H1 (cell line): ENCODE data around the gene AP1M1. TPM values are rescaled to one million over a fixed set of nuclear protein-coding genes. Genes with fewer than 3 reads are reported as not detected.

Source experiments
- CTCF ChIA-PET: fragments of 300-600 bp; sonication (Branson Sonifier 250); formaldehyde crosslinking; loops from one replicate; lab custom pipeline; 2021; ENCODE audit not compliant: partially characterized antibody; lab: Charles Lee
- POLR2A ChIA-PET: fragments of 300-600 bp; sonication (Branson Sonifier 250); formaldehyde crosslinking; loops from one replicate; lab custom pipeline; 2021; ENCODE audit warnings: inconsistent platforms; ENCODE audit not compliant: partially characterized antibody; lab: Charles Lee
- DNase-seq, 2 experiments: peaks; one replicate each; pipeline versions ENCODE4 v3.0.0 to v3.0.0-alpha.2; 2010 to 2022; ENCODE audit warnings: low spot score in 2 of 2, low read depth in 1 of 2, mixed read lengths in 1 of 2
- FAIRE-seq: peaks from 2 replicates; lab custom pipeline; 2011; peaks lifted over from hg19 to GRCh38; lab: Jason Lieb, UNC
- H2AFZ ChIP-seq: 2 replicates; pipeline ENCODE4 v1.8.1; 2012; ENCODE audit warnings: low read length, inconsistent platforms
- H2AK5ac ChIP-seq: 2 replicates; pipeline ENCODE4 v1.6.1; 2013; ENCODE audit warnings: low read depth, low read length
- H2BK120ac ChIP-seq: replicated peaks from 2 replicates; pipeline ENCODE3; 2013; ENCODE audit warnings: low read depth, low read length, inconsistent platforms
- H2BK12ac ChIP-seq: 2 replicates; pipeline ENCODE4 v1.6.1; 2013; ENCODE audit warnings: low read depth, low read length
- H2BK15ac ChIP-seq: 2 replicates; pipeline ENCODE4 v1.6.1; 2013; ENCODE audit warnings: low read length
- H2BK20ac ChIP-seq: 2 replicates; pipeline ENCODE4 v1.6.1; 2013; ENCODE audit warnings: low read length
- H2BK5ac ChIP-seq: 2 replicates; pipeline ENCODE4 v1.6.1; 2013; ENCODE audit warnings: low read depth, low read length
- H3K14ac ChIP-seq: 2 replicates; pipeline ENCODE4 v1.6.1; 2013; ENCODE audit warnings: inconsistent platforms; ENCODE audit not compliant: insufficient read length
- H3K18ac ChIP-seq: 2 replicates; pipeline ENCODE4 v1.6.1; 2013; ENCODE audit warnings: low read length; ENCODE audit errors: extremely low read depth
- H3K23ac ChIP-seq: 2 replicates; pipeline ENCODE4 v1.6.1; 2013; ENCODE audit warnings: inconsistent platforms; ENCODE audit not compliant: insufficient read length
- H3K23me2 ChIP-seq: 2 replicates; pipeline ENCODE4 v1.6.1; 2013; ENCODE audit warnings: low read depth, low read length
- H3K27ac ChIP-seq: 2 replicates; pipeline ENCODE4 v1.6.1; 2011; ENCODE audit warnings: low read depth, low read length, inconsistent platforms
- H3K27me3 ChIP-seq, 4 experiments: replicated peaks in 1 of 4; 1 replicate in 1 of 4; 2 replicates in 3 of 4; pipeline versions ENCODE4 v1.6.1 to v1.8.1; 2011 to 2013; ENCODE audit warnings: low read length in 3 of 4, mild to moderate bottlenecking in 3 of 4, inconsistent platforms in 2 of 4, mixed read lengths in 2 of 4, moderate library complexity in 1 of 4; ENCODE audit not compliant: control insufficient read depth in 3 of 4, insufficient read depth in 3 of 4; ENCODE audit errors: extremely low read depth in 1 of 4
- H3K36me3 ChIP-seq, 4 experiments: 2 replicates each; pipeline versions ENCODE4 v1.6.1 to v1.8.1; 2011 to 2013; ENCODE audit warnings: mild to moderate bottlenecking in 4 of 4, low read length in 3 of 4, moderate library complexity in 2 of 4, control low read depth in 1 of 4, inconsistent platforms in 1 of 4; ENCODE audit not compliant: insufficient read depth in 4 of 4, control insufficient read depth in 2 of 4
- H3K4ac ChIP-seq: replicated peaks from 2 replicates; pipeline ENCODE3; 2013; ENCODE audit warnings: low read length, low read depth, mixed read lengths, inconsistent platforms; ENCODE audit not compliant: insufficient read length
- H3K4me1 ChIP-seq, 4 experiments: replicated peaks in 1 of 4; 1 replicate in 1 of 4; 2 replicates in 3 of 4; pipeline versions ENCODE4 v1.6.1 to v1.8.1; 2011 to 2013; ENCODE audit warnings: low read length in 3 of 4, inconsistent platforms in 2 of 4, mixed read lengths in 1 of 4; ENCODE audit not compliant: insufficient read depth in 4 of 4, control insufficient read depth in 3 of 4
- H3K4me2 ChIP-seq, 2 experiments: 2 replicates each; pipeline versions ENCODE4 v1.6.1 to v1.8.1; 2011 to 2013; ENCODE audit warnings: low read depth in 2 of 2, low read length in 2 of 2, control low read depth in 1 of 2, inconsistent platforms in 1 of 2, mild to moderate bottlenecking in 1 of 2; ENCODE audit not compliant: insufficient read depth in 1 of 2
- H3K4me3 ChIP-seq, 4 experiments: fragments of 200-600, 300-600 bp in 1 of 4; sonication (generic), shearing (Covaris generic), sonication (Bioruptor Twin) in 1 of 4; 2 replicates each; pipeline versions ENCODE4 v1.5.1 to v1.8.1; 2011 to 2016; ENCODE audit warnings: low read length in 4 of 4, low read depth in 3 of 4, control low read depth in 2 of 4, inconsistent platforms in 2 of 4, mild to moderate bottlenecking in 2 of 4, mixed read lengths in 1 of 4, moderate library complexity in 1 of 4; ENCODE audit not compliant: insufficient read depth in 2 of 4; ENCODE audit errors: extremely low read depth in 1 of 4
- H3K56ac ChIP-seq: replicated peaks from 2 replicates; pipeline ENCODE3; 2013; ENCODE audit warnings: low read depth, mild to moderate bottlenecking, mixed read lengths, low read length, inconsistent platforms; ENCODE audit not compliant: insufficient read length
- H3K79me1 ChIP-seq: 2 replicates; pipeline ENCODE4 v1.6.1; 2013; ENCODE audit warnings: low read depth, low read length, control low read depth
- H3K79me2 ChIP-seq, 2 experiments: 2 replicates each; pipeline versions ENCODE4 v1.6.1 to v1.8.1; 2012 to 2013; ENCODE audit warnings: low read length in 2 of 2, mild to moderate bottlenecking in 2 of 2, inconsistent platforms in 1 of 2; ENCODE audit not compliant: insufficient read depth in 2 of 2, control insufficient read depth in 1 of 2
- H3K9ac ChIP-seq, 4 experiments: replicated peaks in 1 of 4; 1 replicate in 1 of 4; 2 replicates in 3 of 4; pipeline versions ENCODE4 v1.6.1 to v1.8.1; 2011 to 2013; ENCODE audit warnings: low read depth in 3 of 4, low read length in 3 of 4, control low read depth in 2 of 4, mild to moderate bottlenecking in 2 of 4, moderate library complexity in 2 of 4, inconsistent platforms in 1 of 4; ENCODE audit errors: extremely low read depth in 1 of 4
- H3K9me3 ChIP-seq, 2 experiments: 2 replicates each; pipeline versions ENCODE4 v1.6.1 to v1.8.1; 2012 to 2013; ENCODE audit warnings: mild to moderate bottlenecking in 2 of 2, moderate library complexity in 2 of 2, control low read depth in 1 of 2, inconsistent platforms in 1 of 2, low read depth in 1 of 2, low read length in 1 of 2, mixed read lengths in 1 of 2; ENCODE audit not compliant: insufficient read depth in 2 of 2
- H4K20me1 ChIP-seq, 2 experiments: replicated peaks in 1 of 2; 2 replicates each; pipeline versions ENCODE3 to v1.8.1; 2011 to 2013; ENCODE audit warnings: inconsistent platforms in 2 of 2, low read length in 2 of 2, mild to moderate bottlenecking in 1 of 2; ENCODE audit not compliant: insufficient read depth in 2 of 2, control insufficient read depth in 1 of 2
- H4K5ac ChIP-seq: 2 replicates; pipeline ENCODE4 v1.6.1; 2013; ENCODE audit warnings: low read length, low read depth, mixed read lengths, inconsistent platforms; ENCODE audit not compliant: insufficient read length
- H4K8ac ChIP-seq: 2 replicates; pipeline ENCODE4 v1.8.0; 2013; ENCODE audit warnings: mild to moderate bottlenecking, moderate library complexity, low read length, inconsistent platforms; ENCODE audit not compliant: insufficient read depth; ENCODE audit errors: extremely low read depth
- H4K91ac ChIP-seq: replicated peaks from 2 replicates; pipeline ENCODE3; 2013; ENCODE audit warnings: low read length, mixed read lengths, inconsistent platforms; ENCODE audit not compliant: insufficient read length
- CBX8 ChIP-seq: fragments of 300-800, 300-1000 bp; sonication (generic); IDR thresholded peaks from 2 replicates; pipeline ENCODE4 v1.7.1; 2016; ENCODE audit warnings: low read depth, low read length, borderline replicate concordance
- EGR1 ChIP-seq: IDR thresholded peaks from 2 replicates; pipeline ENCODE4 v1.6.1; 2011; ENCODE audit warnings: low read depth, low read length, borderline replicate concordance
- KDM5A ChIP-seq: fragments of 200-600 bp; IDR thresholded peaks from 2 replicates; pipeline ENCODE4 v1.7.1; 2012; ENCODE audit warnings: mild to moderate bottlenecking, low read length, inconsistent platforms, mixed read lengths
- NANOG ChIP-seq: IDR thresholded peaks from 2 replicates; pipeline ENCODE4 v1.6.1; 2011; ENCODE audit warnings: low read length, low read depth, mild to moderate bottlenecking, inconsistent platforms; ENCODE audit not compliant: insufficient read depth, poor library complexity, severe bottlenecking
- RFX5 ChIP-seq: IDR thresholded peaks from 2 replicates; pipeline ENCODE4 v1.6.1; 2011; ENCODE audit warnings: low read depth, low read length, improper control_type of control experiment, borderline replicate concordance
- RXRA ChIP-seq: IDR thresholded peaks from 2 replicates; pipeline ENCODE4 v1.6.1; 2011; ENCODE audit warnings: low read depth, mild to moderate bottlenecking, low read length, moderate library complexity; ENCODE audit not compliant: insufficient read depth
- SAP30 ChIP-seq: fragments of 300-600 bp; sonication (generic); IDR thresholded peaks from 2 replicates; pipeline ENCODE4 v1.7.1; 2012; ENCODE audit warnings: low read length, moderate library complexity, mild to moderate bottlenecking, inconsistent platforms; ENCODE audit not compliant: insufficient read depth, insufficient replicate concordance
- SP4 ChIP-seq: IDR thresholded peaks from 2 replicates; pipeline ENCODE4 v1.6.1; 2012; ENCODE audit warnings: low read length, inconsistent platforms
- SRF ChIP-seq: IDR thresholded peaks from 2 replicates; pipeline ENCODE4 v1.6.1; 2011; ENCODE audit warnings: mild to moderate bottlenecking, low read depth, low read length, moderate library complexity
- TAF7 ChIP-seq: optimal IDR thresholded peaks from 2 replicates; pipeline ENCODE3; 2011; ENCODE audit warnings: low read depth, mild to moderate bottlenecking, inconsistent platforms, low read length, moderate library complexity, borderline replicate concordance
- WGBS, 2 experiments: shearing (Covaris generic) in 1 of 2; methylation state at CpG; one replicate each; pipeline versions ENCODE4 v1.1.6 to v1.1.7; 2013 to 2015; ENCODE audit warnings: low lambda C conversion rate in 2 of 2, mixed read lengths in 2 of 2, inconsistent platforms in 1 of 2, low coverage in 1 of 2, missing lambda C conversion rate in 1 of 2; ENCODE audit not compliant: insufficient replicate concordance in 2 of 2, insufficient coverage in 1 of 2, insufficient read length in 1 of 2; ENCODE audit errors: extremely low coverage in 1 of 2, missing lambda C conversion rate in 1 of 2; 5-methylcytosine and 5-hydroxymethylcytosine counted together
- polyA plus RNA-seq, 7 experiments: library from polyadenylated mRNA; depleted of rRNA in 3 of 7; stranded (reverse) in 5 of 7; unstranded in 2 of 7; fragments of >200 nt in 5 of 7; fragments of 200-250 nt in 2 of 7; gene quantifications; 1 replicate in 5 of 7; 2 replicates in 1 of 7; 4 replicates in 1 of 7; pipeline versions ENCODE4 v1.2.1 to v1.2.3, GENCODE V29; 2011 to 2013; ENCODE audit warnings: missing spikeins in 2 of 7, mixed read lengths in 2 of 7
- total RNA-seq: library from RNA; stranded (reverse); fragmentation: NEBNext Ultra II Directional; extraction: Animal tissue kit (Norgen Biotek cat#: 25700); gene quantifications from 2 replicates; pipeline ENCODE4 v1.2.1, GENCODE V29; 2021
- TF ChIP-seq, protein P1 (sequence below): IDR thresholded peaks from 2 replicates; pipeline ENCODE4 v1.6.1; 2012; ENCODE audit warnings: inconsistent platforms
- TF ChIP-seq, protein P2 (sequence below): IDR thresholded peaks from 2 replicates; pipeline ENCODE4 v1.6.1; 2011; ENCODE audit warnings: low read length, improper control_type of control experiment

Gene AP1M1
- total and polyA plus RNA-seq, 2 of the 8 experiments (the other 6 are each of a cell fraction or from before 2014, with no cell fraction given), result 30.9 to 37.5 TPM

DNA sequence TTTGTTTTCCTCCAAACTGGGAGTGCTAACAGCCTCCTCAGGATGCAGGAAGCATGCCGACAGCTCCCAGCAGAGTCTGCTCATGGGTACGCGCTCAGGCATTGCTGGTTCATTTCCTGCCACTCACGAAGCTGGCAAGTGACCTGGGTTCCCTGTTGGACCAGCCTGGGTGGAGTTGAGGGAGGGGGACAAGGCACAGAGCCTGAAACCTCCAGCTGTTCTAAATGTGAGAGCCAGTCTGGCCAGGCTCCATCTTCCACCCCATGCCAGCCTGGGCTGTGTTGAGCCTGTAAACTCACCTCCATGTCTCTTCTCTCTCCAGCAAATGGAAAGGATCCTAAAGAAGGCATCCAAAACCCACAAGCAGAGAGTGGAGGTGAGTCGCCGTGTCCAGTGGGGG lies 7.5 kb upstream of the AP1M1 start:
- peaks cover 10% of the 10 kb centered on the region for H3K79me1 ChIP-seq
- peaks cover 3% of the 10 kb centered on the region; the same call in 1 of the 2 replicates for H3K23me2 ChIP-seq
- H2AK5ac ChIP-seq, result no peak overlapping the region
- H4K5ac ChIP-seq, result no peak overlapping the region
- H2AFZ ChIP-seq, result no peak overlapping the region
- H3K18ac ChIP-seq, result no peak overlapping the region
- no peak overlapping the region for H3K14ac ChIP-seq
- no peak overlapping the region for H2BK5ac ChIP-seq
- H3K27ac ChIP-seq, result no peak overlapping the region
- H3K27me3 ChIP-seq, result no peaks in the 10 kb centered on the region
- H3K36me3 ChIP-seq, result peaks cover 7 to 34% (median 18%) of the 10 kb centered on the region in 4 experiments
- H4K91ac ChIP-seq, result no peak overlapping the region
- no peak overlapping the region for H3K4me2 ChIP-seq
- no peak overlapping the region; the same call in 1 of the 2 replicates for H4K8ac ChIP-seq
- no peak overlapping the region for H3K56ac ChIP-seq
- H3K4me3 ChIP-seq, result no peak overlapping the region
- H3K9ac ChIP-seq, result no peak overlapping the region
- no peak overlapping the region for H2BK12ac ChIP-seq
- FAIRE-seq (no peak), DNase-seq (no peak)
- H3K4me1 ChIP-seq, result peaks cover 0 to 2% (median 0%) of the 10 kb centered on the region in 4 experiments; a peak in 1 of 7 replicates
- no peak for TF ChIP-seq RXRA
- no peak for TF ChIP-seq TAF7
- TF ChIP-seq, protein P1, sequence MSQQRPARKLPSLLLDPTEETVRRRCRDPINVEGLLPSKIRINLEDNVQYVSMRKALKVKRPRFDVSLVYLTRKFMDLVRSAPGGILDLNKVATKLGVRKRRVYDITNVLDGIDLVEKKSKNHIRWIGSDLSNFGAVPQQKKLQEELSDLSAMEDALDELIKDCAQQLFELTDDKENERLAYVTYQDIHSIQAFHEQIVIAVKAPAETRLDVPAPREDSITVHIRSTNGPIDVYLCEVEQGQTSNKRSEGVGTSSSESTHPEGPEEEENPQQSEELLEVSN, result no peak
- TF ChIP-seq, protein P2, sequence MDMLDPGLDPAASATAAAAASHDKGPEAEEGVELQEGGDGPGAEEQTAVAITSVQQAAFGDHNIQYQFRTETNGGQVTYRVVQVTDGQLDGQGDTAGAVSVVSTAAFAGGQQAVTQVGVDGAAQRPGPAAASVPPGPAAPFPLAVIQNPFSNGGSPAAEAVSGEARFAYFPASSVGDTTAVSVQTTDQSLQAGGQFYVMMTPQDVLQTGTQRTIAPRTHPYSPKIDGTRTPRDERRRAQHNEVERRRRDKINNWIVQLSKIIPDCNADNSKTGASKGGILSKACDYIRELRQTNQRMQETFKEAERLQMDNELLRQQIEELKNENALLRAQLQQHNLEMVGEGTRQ, result no peak
- TF ChIP-seq SAP30, result no peak
- no peak for TF ChIP-seq SRF
- no peak for TF ChIP-seq KDM5A
- no peak for TF ChIP-seq NANOG
- no peak for TF ChIP-seq RFX5
- no peak for TF ChIP-seq CBX8
- TF ChIP-seq SP4, result no peak
- no peak for TF ChIP-seq EGR1
- no peak overlapping the region for H2BK20ac ChIP-seq
- ChIA-PET CTCF (interaction anchor here (1.3 to 2.0 kb wide), 3 partner anchors 126 to 148 kb away, joined by 3 to 4 read pairs (median 4); no protein-coding TSS in a partner anchor), POLR2A (interaction anchor here (0.5 kb wide), 1 partner anchor 304 kb away, joined by 3 read pairs; no protein-coding TSS in a partner anchor)
- peaks cover 0 to 18% of the 10 kb centered on the region in 2 experiments; a peak in 3 of 4 replicates for H3K79me2 ChIP-seq
- 99% methylated on average over 6 of the region's 6 CpGs; no CpG with 5 or more reads in 1 of the 2 experiments for WGBS, 2 experiments
- no peaks in the 10 kb centered on the region for H3K9me3 ChIP-seq
- H2BK120ac ChIP-seq, result no peak overlapping the region
- no peak overlapping the region for H2BK15ac ChIP-seq
- no peak overlapping the region for H3K4ac ChIP-seq
- H4K20me1 ChIP-seq, result peaks cover 4 to 9% of the 10 kb centered on the region in 2 experiments
- no peak overlapping the region for H3K23ac ChIP-seq
